Panc1 (cell line): Measurements from ENCODE around the gene ACACA. TPM values are rescaled to one million over a fixed set of nuclear protein-coding genes. Genes with fewer than 3 reads are reported as not detected.

Experiments used
- ATAC-seq: fragments of 200-7000 bp; cut with Tn5 transposase; 2 replicates; pipeline ENCODE4 v1.9.1; 2020; ENCODE audit warnings: mild to moderate bottlenecking, moderate library complexity
- BruUV-seq: library from RNA; stranded (reverse); fragments of 400-500 nt; replicated peaks from 2 replicates; lab custom pipeline; 2021; lab: Mats Ljungman, UMichigan
- CTCF ChIA-PET: fragments of 300-600 bp; sonication (Branson Sonifier 250); formaldehyde crosslinking; loops from one replicate; lab custom pipeline; 2022; ENCODE audit warnings: antibody characterized with exemption; lab: Charles Lee
- POLR2A ChIA-PET: fragments of 300-600 bp; sonication (Branson Sonifier 250); formaldehyde crosslinking; loops from one replicate; lab custom pipeline; 2022; ENCODE audit warnings: antibody characterized with exemption; lab: Charles Lee
- DNase-seq: peaks from one replicate; pipeline ENCODE4 v3.0.0-alpha.2; 2010; ENCODE audit warnings: low read depth, low spot score
- H3K27ac ChIP-seq: 2 replicates; pipeline ENCODE4 v1.5.1; 2011; ENCODE audit warnings: mild to moderate bottlenecking, low read length, inconsistent platforms
- H3K27me3 ChIP-seq: fragments of 200-500 bp; sonication (Bioruptor generic); 2 replicates; pipeline ENCODE4 v1.6.0; 2014; ENCODE audit warnings: low read length, inconsistent platforms; ENCODE audit not compliant: control insufficient read depth, insufficient read depth
- H3K36me3 ChIP-seq: fragments of 200-500 bp; sonication (Bioruptor generic); 2 replicates; pipeline ENCODE4 v1.5.1; 2014; ENCODE audit warnings: inconsistent platforms, mild to moderate bottlenecking, low read length, moderate library complexity; ENCODE audit not compliant: control insufficient read depth, insufficient read depth
- H3K4me1 ChIP-seq: 2 replicates; pipeline ENCODE4 v1.5.1; 2011; ENCODE audit warnings: inconsistent platforms, mild to moderate bottlenecking, low read length, moderate library complexity; ENCODE audit not compliant: control insufficient read depth, insufficient read depth
- H3K4me3 ChIP-seq, 2 experiments: 2 replicates each; pipeline ENCODE4 v1.5.1; 2011 to 2012; ENCODE audit warnings: low read depth in 2 of 2, low read length in 2 of 2, mild to moderate bottlenecking in 2 of 2, inconsistent platforms in 1 of 2, moderate library complexity in 1 of 2
- H3K9me3 ChIP-seq: fragments of 200-500 bp; sonication (Bioruptor generic); 2 replicates; pipeline ENCODE4 v1.5.1; 2014; ENCODE audit warnings: low read depth, mild to moderate bottlenecking, inconsistent platforms, low read length, moderate library complexity; ENCODE audit not compliant: control insufficient read depth, insufficient read depth
- POLR2AphosphoS5 ChIP-seq: IDR thresholded peaks from 2 replicates; pipeline ENCODE4 v1.6.1; 2012; ENCODE audit warnings: mild to moderate bottlenecking, low read depth, low read length, moderate library complexity
- SIN3A ChIP-seq: IDR thresholded peaks from 2 replicates; pipeline ENCODE4 v1.6.1; 2012; ENCODE audit warnings: low read depth, mild to moderate bottlenecking, low read length, moderate library complexity, borderline replicate concordance; ENCODE audit not compliant: insufficient read depth
- TCF7L2 ChIP-seq: IDR thresholded peaks from 2 replicates; pipeline ENCODE4 v1.6.1; 2011; ENCODE audit warnings: mild to moderate bottlenecking, low read depth, low read length, inconsistent platforms
- in situ Hi-C: cut with HindIII; loops from 2 replicates; pipeline ENCODE4 v1.10.0; 2016; ENCODE audit warnings: low sequenced_read_pairs, low pct_unique_long_range_greater_than_20kb
- intact Hi-C: fragments of 100-400 bp; cut with micrococcal nuclease; formaldehyde crosslinking; loops from one replicate; pipeline ENCODE4 v1.10.0; 2022; ENCODE audit not compliant: unreplicated experiment
- total RNA-seq: library from RNA; stranded (reverse); gene quantifications from one replicate; pipeline ENCODE4 v1.2.1, GENCODE V29; 2021; ENCODE audit not compliant: unreplicated experiment
- TF ChIP-seq, protein P1 (sequence below), 2 experiments: IDR thresholded peaks; 2 replicates each; pipeline ENCODE4 v1.6.1; 2011 to 2012; ENCODE audit warnings: low read depth in 2 of 2, control low read depth in 1 of 2, low read length in 1 of 2, mild to moderate bottlenecking in 1 of 2, moderate library complexity in 1 of 2; ENCODE audit not compliant: insufficient read depth in 1 of 2
- TF ChIP-seq, protein P2 (sequence below): fragments of 450-650 bp; IDR thresholded peaks from 2 replicates; pipeline ENCODE4 v1.5.1; 2017; ENCODE audit warnings: mild to moderate bottlenecking

ACACA gene
- total RNA-seq, 1 experiment from 2014 or later: 131 TPM

DNA sequence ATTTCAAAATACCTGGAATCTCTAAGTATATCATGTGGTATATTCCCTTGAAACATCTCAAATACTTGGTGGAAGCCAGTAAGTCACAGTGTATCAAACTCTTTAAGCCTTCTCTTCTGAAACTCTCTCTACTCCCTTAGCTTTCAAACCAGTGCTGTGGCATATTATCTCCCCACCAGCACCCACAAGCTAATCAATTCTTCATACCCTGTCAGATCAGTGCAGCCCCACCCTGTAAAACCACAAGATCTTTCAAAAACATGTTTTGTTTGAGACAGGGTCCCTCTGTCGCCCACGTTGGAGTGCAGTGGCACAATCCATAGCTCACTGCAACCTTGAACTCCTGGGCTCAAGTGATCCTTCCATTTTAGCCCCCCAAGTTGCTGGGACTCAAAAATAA, 122.4 kb downstream of the ACACA start:
- intact Hi-C loops: no loop called here
- no peak overlapping the region for H3K4me3 ChIP-seq
- ChIA-PET CTCF (no interaction called here), POLR2A (no interaction called here)
- in situ Hi-C loops: no loop called here
- H3K36me3 ChIP-seq: no peaks in the 10 kb centered on the region
- H3K9me3 ChIP-seq: no peaks in the 10 kb centered on the region
- TF ChIP-seq, protein P1, sequence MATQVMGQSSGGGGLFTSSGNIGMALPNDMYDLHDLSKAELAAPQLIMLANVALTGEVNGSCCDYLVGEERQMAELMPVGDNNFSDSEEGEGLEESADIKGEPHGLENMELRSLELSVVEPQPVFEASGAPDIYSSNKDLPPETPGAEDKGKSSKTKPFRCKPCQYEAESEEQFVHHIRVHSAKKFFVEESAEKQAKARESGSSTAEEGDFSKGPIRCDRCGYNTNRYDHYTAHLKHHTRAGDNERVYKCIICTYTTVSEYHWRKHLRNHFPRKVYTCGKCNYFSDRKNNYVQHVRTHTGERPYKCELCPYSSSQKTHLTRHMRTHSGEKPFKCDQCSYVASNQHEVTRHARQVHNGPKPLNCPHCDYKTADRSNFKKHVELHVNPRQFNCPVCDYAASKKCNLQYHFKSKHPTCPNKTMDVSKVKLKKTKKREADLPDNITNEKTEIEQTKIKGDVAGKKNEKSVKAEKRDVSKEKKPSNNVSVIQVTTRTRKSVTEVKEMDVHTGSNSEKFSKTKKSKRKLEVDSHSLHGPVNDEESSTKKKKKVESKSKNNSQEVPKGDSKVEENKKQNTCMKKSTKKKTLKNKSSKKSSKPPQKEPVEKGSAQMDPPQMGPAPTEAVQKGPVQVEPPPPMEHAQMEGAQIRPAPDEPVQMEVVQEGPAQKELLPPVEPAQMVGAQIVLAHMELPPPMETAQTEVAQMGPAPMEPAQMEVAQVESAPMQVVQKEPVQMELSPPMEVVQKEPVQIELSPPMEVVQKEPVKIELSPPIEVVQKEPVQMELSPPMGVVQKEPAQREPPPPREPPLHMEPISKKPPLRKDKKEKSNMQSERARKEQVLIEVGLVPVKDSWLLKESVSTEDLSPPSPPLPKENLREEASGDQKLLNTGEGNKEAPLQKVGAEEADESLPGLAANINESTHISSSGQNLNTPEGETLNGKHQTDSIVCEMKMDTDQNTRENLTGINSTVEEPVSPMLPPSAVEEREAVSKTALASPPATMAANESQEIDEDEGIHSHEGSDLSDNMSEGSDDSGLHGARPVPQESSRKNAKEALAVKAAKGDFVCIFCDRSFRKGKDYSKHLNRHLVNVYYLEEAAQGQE (IDR thresholded peaks at IDR 0.05; ENCODE audit: insufficient read depth in 1 of 2, low read depth in 2 of 2, low read length in 1 of 2): no peak
- TF ChIP-seq SIN3A (no peak), POLR2AphosphoS5 (no peak), TCF7L2 (no peak)
- TF ChIP-seq, protein P2, sequence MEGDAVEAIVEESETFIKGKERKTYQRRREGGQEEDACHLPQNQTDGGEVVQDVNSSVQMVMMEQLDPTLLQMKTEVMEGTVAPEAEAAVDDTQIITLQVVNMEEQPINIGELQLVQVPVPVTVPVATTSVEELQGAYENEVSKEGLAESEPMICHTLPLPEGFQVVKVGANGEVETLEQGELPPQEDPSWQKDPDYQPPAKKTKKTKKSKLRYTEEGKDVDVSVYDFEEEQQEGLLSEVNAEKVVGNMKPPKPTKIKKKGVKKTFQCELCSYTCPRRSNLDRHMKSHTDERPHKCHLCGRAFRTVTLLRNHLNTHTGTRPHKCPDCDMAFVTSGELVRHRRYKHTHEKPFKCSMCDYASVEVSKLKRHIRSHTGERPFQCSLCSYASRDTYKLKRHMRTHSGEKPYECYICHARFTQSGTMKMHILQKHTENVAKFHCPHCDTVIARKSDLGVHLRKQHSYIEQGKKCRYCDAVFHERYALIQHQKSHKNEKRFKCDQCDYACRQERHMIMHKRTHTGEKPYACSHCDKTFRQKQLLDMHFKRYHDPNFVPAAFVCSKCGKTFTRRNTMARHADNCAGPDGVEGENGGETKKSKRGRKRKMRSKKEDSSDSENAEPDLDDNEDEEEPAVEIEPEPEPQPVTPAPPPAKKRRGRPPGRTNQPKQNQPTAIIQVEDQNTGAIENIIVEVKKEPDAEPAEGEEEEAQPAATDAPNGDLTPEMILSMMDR: no peak
- no peaks in the 10 kb centered on the region for H3K4me1 ChIP-seq
- DNase-seq (no peak), ATAC-seq (no peak)
- no peaks in the 10 kb centered on the region for H3K27me3 ChIP-seq
- no TSS peak for BruUV-seq
- no peak overlapping the region for H3K27ac ChIP-seq

DNA sequence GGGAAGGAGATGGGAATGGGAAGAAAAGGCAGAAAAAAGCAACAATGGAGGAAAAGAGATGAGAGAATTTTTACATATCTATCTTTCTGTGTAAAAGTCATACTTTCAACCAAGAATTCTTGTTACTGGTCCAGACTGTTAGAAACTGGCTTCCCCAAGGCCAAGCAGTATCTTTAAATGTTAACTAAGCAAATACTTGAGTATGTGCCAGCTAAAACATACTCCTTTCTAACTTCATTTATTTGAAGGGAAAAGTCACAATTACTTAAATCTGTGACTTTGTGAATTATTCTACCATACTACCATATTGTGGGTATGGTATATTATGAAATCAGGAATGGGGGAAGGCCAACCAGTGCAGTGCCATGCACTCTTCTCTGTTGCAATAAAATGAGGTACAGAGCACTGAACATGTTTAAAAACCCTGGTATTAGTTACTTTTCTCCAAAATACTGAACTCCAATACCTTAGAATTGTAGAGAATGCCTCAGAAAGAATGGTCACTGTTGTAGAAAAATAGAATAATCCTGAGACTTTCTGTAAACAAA, 123.1 kb downstream of the ACACA start:
- Histone ChIP-seq H3K27me3 (no peaks in the 10 kb centered on the region), H3K27ac (no peak overlapping the region), H3K36me3 (no peaks in the 10 kb centered on the region), H3K9me3 (no peaks in the 10 kb centered on the region), H3K4me1 (no peaks in the 10 kb centered on the region), H3K4me3 (no peak overlapping the region)
- no peak for ATAC-seq
- in situ Hi-C loops (no loop called here), intact Hi-C loops (no loop called here)
- CTCF ChIA-PET: no interaction called here
- POLR2A ChIA-PET: no interaction called here
- no peak for TF ChIP-seq TCF7L2
- TF ChIP-seq, protein P1 (IDR thresholded peaks at IDR 0.05; ENCODE audit: insufficient read depth in 1 of 2, low read depth in 2 of 2, low read length in 1 of 2): no peak
- TF ChIP-seq POLR2AphosphoS5: no peak
- TF ChIP-seq, protein P2: no peak
- no peak for TF ChIP-seq SIN3A
- DNase-seq: no peak
- no TSS peak for BruUV-seq
